ENCODE results near the gene CDC37L1.

Gene CDC37L1

DNA sequence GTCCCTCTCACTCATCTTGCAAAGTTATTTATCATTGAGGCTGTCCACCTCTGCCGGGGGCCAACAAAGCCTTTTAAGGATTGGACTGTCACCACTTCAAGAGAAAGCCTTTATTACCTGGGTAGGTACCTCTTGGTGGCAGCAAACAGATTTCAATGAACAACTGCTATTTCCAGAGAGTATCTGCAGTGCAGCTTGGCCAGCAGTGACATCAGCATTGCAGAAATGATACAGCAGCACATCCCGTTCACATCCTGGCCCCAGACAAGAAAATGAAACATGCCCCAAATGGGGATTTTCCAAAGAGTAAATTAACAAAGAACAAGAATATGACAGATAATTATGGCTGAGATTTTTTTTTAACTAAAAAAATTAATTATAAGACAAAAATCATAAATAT lies 10.8 kb upstream of the CDC37L1 start:
- no peak for DNase-seq (ENCODE audit: low read depth in 2 of 2)

DNA sequence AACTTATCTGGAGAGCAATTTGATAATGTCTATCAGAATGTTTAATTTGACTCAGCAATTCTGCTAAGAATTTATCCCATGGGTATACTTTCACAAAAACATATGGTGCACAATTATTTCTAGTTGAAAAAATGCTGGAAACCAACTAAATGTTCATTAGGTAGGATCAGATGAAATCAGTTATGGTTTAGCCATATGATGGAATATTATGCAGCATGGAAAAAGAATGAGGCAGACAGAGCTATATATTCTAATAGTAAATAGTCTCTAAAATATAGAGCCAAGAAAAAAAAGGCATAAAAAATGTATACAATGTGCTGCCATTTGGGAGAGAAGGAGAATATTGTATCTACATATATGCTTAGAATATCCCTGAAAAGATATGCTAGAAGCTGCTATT lies 9.5 kb upstream of the CDC37L1 start:
- DNase-seq (ENCODE audit: low read depth in 2 of 2) = no peak

DNA sequence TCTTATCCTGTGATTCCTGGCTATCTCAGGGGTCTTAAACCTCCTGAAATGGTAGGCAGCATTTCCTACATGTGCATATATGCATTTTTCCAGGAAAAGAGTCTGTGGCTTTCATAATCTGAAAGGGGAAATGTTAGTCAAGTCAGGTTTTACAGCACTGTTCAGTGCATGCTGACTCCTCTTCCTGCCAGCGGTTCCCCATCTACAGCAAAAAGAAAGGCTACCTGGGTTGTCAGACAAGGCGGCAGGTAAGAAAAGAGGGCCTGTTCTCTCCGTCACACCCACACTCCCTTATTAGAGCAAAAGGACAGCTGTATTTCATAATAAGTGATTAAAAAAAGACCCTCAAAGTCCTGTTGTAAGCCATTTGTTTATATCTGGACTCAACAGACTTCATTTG lies 8.8 kb upstream of the CDC37L1 start:
- no peak for DNase-seq (ENCODE audit: low read depth in 2 of 2)

DNA sequence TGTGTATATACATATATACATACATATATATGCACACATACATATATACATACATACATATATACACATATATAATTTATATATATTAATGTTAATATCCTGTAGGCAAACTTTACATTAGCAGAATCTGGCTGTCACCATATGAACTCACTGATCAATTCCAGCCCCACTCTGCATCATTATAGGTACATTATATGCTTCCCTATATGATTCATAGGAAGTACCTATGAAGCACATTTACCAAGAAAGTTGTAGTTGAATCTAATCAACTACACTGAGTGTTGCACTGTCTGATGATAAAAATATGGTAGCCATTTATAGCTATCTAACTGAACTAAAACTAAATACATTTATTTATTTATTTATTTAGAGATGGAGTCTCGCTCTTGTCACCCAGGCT lies 7.6 kb upstream of the CDC37L1 start:
- DNase-seq (ENCODE audit: low read depth in 2 of 2) = no peak

DNA sequence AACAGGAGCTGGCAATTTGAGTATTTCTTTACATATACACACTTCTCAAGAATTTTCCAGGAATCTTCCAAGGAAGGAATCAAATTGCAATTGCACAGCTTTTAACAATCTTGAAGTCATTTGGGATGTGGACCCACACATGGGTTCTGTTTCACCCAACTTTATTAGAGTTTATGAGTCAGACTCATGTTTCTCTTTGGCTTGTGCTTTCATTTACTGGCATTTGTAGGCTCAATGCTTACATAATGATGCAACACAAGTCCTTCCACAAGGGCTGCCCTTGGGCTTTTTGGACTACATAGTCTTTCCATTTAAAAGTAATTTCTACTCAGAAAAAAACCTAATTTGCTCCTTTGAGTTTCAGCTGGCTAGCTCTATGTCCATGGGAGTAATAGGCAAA lies 4.6 kb upstream of the CDC37L1 start:
- DNase-seq (ENCODE audit: low read depth in 2 of 2) = no peak

DNA sequence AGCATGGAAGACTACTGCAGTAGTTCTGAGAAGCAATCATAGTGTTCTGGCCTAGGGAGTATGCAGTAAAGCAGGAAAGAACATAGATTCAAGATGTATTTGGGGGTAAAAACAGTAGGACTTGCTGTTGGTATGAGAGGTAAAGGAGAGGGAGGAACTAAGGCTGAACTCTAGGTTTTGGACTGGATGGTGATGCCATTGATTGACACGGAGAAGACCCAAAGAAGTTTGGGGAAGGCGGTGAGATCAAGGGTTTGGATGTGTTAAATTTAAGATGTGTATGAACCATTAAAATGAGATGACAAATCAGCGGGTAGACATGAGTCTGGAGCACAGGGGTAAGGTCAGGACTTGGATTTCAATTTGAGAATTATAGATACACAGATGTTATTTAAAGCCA lies 2.0 kb upstream of the CDC37L1 start:
- no peak for DNase-seq (ENCODE audit: low read depth in 2 of 2)

DNA sequence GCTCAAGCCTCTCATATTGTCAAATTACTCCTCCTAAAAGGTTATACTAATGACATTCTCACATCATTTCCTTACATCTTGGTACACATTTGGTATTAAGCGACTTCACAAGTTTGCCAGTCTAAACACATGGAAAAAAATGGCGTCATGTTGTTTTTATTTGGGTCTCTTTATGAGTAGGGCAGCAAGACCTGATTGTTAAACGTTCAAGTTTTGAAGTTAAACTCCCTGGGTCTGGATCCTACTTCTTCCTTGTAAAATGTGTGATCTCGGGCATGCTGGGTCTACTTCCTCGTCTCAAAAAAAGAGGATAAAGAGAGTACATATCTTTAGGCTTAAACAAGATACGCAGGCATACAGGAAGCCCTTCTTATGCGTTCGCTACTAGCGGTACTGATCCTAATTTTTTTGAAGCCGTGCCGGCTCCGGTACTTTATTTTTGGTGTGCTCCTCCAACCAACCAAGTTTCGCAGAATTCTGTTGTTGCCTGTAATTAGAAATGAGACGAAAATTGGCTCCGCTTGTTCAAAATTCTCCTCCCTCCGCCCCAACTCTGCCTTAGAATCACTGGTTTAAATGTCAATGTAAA lies 596 bp upstream of the CDC37L1 start:
- DNase-seq (ENCODE audit: low read depth in 2 of 2) = peak in 1 of 2 donors; percentile 5

DNA sequence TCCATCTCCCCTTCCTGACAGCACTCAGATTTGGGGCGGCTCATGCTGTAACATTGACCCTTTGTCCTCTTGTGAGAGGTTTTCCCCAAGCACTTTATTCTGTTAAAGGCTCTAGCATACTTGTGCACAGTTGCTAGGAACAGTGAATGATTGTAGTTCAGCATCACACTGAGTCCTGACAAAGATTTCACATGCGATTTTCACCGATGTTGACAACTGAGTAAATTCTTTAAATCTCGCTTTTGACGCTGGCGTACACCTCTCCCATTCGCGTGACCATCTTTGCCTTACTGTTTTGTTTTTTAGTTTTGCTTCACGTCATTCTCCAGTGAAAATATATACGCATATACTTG lies 780 bp downstream of the CDC37L1 start:
- DNase-seq (ENCODE audit: low read depth in 2 of 2) = no peak

DNA sequence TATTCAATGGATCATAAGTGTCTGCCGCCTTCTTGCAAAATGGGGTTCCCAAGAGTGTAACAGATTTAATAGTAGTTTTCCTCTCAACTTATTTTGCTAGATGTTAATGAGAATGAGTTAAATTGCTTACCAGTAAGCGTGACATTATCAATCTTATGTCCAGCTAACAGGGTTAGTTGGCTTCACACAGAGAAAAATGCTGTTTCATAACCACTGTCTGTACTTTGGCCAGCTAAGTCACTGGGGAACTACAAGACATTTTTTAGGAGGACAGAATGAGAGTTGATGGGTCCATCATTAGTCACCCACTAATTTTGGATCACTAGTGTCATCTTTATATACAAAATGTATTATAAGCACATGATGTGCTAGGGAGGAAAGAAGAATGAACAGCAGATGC lies 1.4 kb downstream of the CDC37L1 start:
- DNase-seq (ENCODE audit: low read depth in 2 of 2) = no peak

DNA sequence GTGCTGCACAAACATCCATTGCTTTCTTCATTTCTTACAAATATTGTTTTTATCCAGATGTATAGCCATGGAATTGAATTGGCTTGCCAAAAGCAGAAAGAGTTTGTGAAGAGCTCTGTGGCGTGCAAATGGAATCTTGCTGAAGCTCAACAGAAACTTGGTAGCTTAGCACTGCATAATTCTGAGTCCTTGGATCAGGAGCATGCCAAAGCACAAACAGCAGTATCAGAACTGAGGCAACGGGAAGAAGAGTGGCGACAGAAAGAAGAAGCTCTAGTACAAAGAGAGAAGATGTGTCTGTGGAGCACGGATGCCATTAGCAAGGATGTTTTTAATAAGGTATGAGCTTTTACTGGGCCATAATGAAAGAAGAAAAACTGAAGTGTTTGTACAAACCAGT lies 5.5 kb downstream of the CDC37L1 start:
- DNase-seq (ENCODE audit: low read depth in 2 of 2) = no peak

DNA sequence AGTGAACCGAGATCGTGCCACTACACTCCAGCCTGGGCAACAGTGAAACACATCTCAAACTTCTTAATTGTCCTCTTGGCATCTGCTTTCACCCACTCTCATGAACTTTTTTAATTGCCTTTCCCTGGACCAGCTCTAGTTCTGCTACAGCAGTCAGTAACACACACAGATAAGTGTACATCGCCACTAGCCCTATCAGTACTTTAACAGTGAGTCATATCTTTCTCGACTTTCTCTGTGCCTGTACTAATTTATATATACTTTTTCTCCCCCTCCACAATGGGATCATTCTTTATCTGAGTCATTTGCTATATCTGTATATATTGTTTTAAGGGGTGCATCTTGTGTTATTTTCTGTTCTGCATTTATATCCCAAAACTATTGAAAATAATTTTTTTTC lies 6.7 kb downstream of the CDC37L1 start:
- no peak for DNase-seq (ENCODE audit: low read depth in 2 of 2)

DNA sequence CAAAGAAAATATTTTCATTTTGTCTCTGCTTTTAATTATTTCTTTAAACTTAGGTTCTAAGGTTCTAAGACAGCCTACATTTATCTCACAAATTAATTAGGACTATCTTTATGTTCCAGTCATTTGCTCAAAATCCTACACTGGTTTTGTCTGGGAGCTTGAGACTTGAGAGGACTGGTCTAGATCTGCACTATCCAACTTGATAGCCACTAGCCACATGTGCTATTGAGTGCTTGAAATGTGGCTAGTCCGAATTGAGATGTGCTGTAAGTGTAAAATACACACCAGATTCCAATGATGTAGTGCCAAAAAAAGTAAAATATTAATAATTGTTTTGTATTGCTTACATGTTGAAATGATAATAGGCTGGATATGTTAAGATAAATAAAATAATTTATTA lies 7.2 kb downstream of the CDC37L1 start:
- DNase-seq (ENCODE audit: low read depth in 2 of 2) = no peak

DNA sequence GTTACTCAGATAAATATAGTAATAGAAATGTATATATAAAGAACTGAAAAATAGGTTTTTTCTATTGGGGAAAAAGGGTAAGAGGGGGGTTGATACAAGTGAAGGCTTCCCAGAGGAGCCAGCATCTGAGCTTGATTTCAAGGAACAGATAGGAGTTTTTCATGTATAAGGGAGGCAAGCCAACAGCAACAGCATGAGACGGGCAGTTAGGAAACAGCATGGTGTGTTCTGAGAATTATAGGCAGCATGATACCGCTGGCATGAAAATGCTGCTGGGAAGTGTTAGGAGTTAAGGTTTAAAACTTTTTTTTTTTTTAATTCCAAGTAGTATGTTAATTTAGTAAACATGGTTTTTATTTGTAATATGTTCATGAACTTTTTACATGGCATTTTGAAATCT lies 9.7 kb downstream of the CDC37L1 start:
- DNase-seq (ENCODE audit: low read depth in 2 of 2) = no peak

DNA sequence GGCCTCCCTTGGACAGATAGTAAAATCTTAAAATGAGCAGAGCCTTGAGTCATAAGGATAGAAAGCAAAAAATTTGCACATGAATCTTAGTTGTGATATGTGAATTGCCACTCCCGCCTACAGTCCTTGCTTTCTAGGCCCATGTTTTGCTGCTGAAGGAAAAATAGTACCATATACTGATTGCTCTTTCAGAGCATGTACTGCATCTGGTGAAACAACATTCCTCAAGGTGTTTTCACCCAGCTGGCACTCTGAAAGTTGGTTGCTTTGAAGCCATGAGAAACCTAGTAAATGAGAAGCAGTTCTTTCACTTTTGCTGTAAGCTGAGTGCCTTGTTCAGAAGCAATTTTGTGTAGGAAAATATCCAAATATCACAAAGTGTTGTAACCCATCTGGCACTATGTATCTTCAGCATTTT lies 10.3 kb downstream of the CDC37L1 start:
- DNase-seq (ENCODE audit: low read depth in 2 of 2) = no peak

DNA sequence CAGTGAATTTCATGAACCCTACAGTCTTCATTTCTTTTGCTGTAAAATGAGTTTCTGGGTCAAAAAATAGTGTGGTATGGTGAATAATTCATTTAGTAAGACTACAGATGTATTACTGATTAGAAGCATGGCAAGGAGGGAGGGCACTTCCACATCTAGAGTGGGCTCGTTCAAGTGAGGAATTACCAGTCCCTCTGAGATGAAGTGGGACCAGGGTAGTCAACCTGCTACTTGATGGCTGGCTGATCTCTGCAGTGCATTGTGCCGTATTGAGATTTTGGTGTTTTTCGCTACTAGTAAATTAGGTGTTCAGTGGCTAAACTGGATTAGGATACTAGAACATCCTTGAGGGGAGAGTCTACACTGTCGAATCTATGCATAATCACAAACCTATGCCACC lies 10.8 kb downstream of the CDC37L1 start:
- DNase-seq (ENCODE audit: low read depth in 2 of 2) = no peak

DNA sequence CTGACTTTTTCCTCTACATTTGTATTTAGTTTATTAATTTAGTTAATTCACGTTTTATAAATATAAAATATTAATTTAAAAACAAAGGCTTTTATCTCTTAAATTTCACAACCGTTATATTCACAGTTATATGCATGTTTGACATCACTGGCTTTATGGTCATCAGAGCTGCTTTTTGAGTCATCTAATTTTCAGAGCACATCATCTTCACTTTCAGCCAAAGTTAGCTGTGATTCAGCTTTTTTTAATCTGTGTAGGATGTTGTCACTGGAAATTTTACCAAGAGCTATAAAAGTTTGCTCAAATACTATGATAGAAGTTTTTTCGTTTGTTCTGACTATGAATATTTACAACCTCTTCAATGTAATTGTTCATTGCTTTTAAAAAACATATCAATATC lies 12.4 kb downstream of the CDC37L1 start:
- DNase-seq (ENCODE audit: low read depth in 2 of 2) = no peak

DNA sequence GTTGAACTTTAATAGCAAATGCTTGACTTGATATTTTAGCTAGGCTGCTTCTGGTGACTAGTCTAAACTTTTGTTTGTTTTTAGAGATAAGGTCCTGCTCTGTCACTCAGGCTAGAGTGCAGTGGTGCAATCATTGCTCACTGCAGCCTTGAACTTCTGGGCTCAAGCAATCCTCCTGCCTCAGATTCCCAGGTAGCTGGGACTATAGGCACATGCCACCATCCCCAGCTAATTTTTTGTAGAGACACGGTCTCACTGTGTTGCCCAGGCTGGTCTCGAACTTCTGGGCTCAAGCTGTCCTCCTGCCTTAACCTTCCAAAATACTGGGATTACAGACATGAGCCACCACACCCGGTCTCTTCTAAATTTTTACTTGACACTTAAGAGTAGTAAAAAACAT lies 20.7 kb downstream of the CDC37L1 start:
- no peak for DNase-seq (ENCODE audit: low read depth in 2 of 2)

DNA sequence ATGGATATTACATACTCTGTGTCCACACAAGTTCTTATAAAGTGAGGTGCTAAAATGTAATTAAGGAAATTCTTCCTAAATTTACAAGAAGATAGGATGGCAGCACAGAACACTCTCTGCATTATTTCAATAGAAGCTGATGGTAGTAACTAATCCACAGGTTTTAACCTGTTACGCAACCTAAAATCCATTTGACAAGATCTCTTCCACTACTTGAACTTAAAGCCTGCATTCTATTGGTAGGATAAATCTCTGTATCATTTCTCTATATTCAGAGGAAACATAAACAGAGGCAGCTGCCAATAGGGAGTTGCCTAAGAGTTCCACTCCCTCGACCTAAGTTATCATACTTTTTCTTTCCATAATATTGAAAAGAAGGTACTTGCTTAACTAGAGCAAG lies 21.6 kb downstream of the CDC37L1 start:
- no peak for DNase-seq (ENCODE audit: low read depth in 2 of 2)

DNA sequence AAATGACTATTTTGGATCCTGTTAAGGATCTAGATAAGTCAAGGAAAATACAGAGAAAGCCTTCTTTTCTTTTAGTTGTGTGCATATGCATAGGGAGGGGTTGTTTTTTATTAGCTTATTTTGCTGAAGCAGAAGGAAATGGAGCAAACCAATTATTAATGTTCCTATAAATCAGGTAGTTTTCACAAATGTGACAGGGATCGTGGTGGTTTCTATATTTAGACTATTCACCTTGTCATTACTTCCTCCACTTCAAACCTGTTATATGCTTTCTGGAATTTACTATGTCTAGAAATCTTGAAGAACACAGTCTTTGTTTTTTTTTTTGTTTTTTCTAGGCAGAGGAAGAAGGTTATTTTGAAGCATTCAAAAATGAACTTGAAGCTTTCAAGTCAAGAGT lies 22.2 kb downstream of the CDC37L1 start:
- DNase-seq (ENCODE audit: low read depth in 2 of 2) = no peak

DNA sequence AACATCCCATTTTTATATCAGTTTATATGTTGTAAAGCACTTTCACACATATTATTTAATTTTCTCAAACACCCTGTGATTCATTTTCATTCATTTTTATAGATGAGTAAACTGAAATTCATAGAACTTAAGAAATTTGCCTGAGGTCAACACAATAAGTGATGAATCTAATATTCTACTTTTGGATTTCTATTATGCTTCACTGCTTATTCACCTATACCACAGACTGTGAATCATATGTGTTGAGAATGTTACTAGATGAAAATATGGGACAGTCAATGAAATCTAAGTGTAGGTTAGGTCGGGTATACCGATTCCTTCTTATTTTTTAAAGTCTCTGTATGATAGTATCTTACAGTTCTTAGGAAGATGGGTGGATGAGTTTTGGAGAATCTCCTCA lies 24.8 kb downstream of the CDC37L1 start:
- DNase-seq (ENCODE audit: low read depth in 2 of 2) = no peak

DNA sequence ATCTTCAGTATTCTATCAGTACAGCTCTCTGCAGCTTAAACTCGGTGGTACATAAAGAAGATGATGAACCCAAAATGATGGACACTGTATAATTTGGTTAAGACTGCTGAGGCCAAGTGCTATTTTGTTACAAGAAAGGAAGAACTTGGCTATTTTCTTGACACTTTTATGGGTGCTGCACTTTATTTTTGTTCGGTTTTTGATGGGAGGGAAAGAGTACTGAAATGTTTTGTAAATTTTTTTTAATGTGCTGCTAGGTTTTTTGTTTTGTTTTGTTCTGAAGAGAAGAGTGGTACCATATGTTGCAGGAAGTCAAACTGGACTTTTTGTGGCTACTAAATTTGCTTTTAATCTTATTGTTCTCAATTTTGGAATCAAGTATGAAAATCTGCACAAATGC lies 26.7 kb downstream of the CDC37L1 start:
- DNase-seq (ENCODE audit: low read depth in 2 of 2) = no peak

DNA sequence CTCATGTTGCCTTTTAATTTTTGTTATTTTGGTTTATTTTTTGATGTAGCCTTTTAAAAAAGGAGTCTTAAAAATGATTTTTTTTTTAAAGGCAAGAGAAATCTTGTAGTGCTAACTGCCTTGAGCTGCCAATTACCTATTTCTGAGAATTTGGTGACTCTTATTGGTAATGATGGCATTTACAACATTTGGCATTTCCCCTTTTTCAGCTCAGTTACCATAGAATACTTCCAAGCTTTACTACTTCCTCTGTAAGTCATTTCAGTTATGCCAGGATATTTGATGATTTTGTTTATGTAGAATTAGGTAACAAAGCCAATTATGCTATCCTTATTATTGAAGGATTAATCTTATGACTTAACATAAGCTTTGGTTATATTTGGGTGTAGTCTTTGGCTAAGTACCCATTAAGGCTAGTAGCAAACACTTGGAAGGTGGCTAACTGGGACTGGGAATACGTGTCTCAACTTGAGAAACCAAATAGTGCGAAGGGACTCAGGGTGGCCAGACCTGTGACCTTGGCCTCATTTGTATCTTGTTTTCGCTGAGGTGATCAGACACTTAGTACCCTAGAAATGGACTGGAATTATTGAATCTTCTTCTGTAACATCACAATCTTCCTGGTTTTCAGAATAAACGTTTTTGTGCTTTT lies 27.7 kb downstream of the CDC37L1 start:
- no peak for DNase-seq (ENCODE audit: low read depth in 2 of 2)

DNA sequence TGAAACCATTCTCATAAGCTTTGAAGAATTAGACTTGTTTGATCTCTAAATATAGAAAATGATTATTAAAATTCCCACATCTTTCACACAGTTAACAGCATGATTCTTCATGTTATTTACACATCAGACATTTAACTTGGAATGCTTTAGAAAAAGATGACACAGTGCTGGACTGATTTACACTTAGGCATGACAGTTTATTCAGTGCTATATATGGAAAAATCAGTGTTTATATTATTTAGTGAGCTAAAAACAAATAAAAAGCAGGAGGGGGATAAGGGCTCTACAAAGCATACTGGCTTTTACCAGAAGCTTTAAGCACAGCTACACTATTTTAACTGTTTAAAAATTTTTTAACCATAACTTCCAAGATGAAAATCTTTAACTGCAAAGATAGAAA lies 30.0 kb downstream of the CDC37L1 start:
- no peak for DNase-seq (ENCODE audit: low read depth in 2 of 2)

DNA sequence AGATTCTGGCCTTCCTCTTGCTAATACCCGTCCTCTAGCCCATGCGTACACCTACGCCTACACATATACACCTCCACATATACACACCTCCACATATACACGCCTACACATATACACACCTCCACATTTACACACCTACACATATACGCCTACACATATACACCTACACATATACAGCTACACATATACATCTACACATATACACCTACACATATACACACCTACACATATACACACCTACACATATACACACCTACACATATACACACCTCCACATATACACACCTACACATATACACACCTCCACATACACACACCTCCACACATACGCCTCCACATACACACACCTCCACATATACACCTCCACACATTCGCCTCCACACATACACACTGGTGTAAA lies 34.5 kb downstream of the CDC37L1 start:
- no peak for DNase-seq (ENCODE audit: low read depth in 2 of 2)
